Peyer's patch (tissue), 4 donors: ENCODE measurements around the gene C20orf96. TPM values are rescaled to one million over a fixed set of nuclear protein-coding genes. Genes with fewer than 3 reads are reported as not detected.

ENCODE experiments used
- DNase-seq, 3 donors: peaks; one replicate each; pipeline ENCODE4 v3.0.0-alpha.2; 2017 to 2019
- H3K27ac ChIP-seq, 4 donors: fragments of 200-600 bp; sonication (generic); one replicate each; pipeline ENCODE4 v1.5.1; 2016 to 2019
- H3K27me3 ChIP-seq, 2 donors: fragments of 200-600 bp; sonication (generic); one replicate each; pipeline ENCODE4 v1.5.1; 2019
- H3K36me3 ChIP-seq, 3 donors: fragments of 200-600 bp; sonication (generic); one replicate each; pipeline ENCODE4 v1.5.1; 2016 to 2019
- H3K4me1 ChIP-seq, 4 donors: fragments of 200-600 bp; sonication (generic); one replicate each; pipeline ENCODE4 v1.5.1; 2016 to 2019
- H3K4me3 ChIP-seq, 4 donors: fragments of 200-600 bp; sonication (generic); 1 replicate in 3 of 4; 2 replicates in 1 of 4; pipeline ENCODE4 v1.5.1; 2016 to 2019; ENCODE audit warnings: mild to moderate bottlenecking in 1 of 4
- H3K9me3 ChIP-seq, 4 donors: fragments of 200-600 bp; sonication (generic); one replicate each; pipeline ENCODE4 v1.5.1; 2016 to 2019; ENCODE audit warnings: mild to moderate bottlenecking in 1 of 4
- POLR2A ChIP-seq, 2 donors: fragments of 450-650 bp; IDR thresholded peaks; one replicate each; pipeline ENCODE4 v1.5.1; 2017; ENCODE audit warnings: antibody characterized with exemption in 2 of 2, mild to moderate bottlenecking in 2 of 2, moderate library complexity in 2 of 2
- total RNA-seq, 4 donors: library from RNA; depleted of rRNA; stranded (reverse); fragments of >200 nt; gene quantifications; one replicate each; pipeline ENCODE4 v1.1.0, GENCODE V29; 2016
- TF ChIP-seq, protein P1 (sequence below), 6 experiments: fragments of 450-650 bp in 4 of 6; fragments of 200-600 bp in 2 of 6; sonication (generic) in 1 of 6; IDR thresholded peaks; one replicate each; pipeline ENCODE4 v1.5.1; 2017 to 2019; ENCODE audit warnings: antibody characterized with exemption in 6 of 6, mild to moderate bottlenecking in 3 of 6, moderate library complexity in 1 of 6

The C20orf96 gene
- total RNA-seq, 4 donors from 2014 or later: 6.3 to 41.3 (median 10.5) TPM

DNA sequence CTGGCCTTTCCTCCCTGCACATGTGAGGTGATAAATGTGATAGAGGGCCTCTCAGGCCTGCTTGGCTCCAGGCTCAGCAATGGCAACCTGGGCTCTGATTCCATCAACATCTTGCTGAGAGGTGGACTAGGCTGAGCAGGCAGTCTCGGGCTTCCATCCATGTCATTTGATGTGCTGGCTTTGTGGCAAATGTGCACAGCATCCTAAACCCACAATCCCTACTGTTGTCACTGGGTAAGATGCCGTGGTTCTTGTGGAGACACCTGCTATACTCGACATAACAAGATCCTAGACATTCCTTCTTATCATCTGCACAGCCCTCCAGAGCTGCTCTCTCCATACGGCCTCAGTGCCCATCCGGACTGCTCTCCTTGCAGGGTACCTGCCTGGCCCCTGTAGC, 4.1 kb upstream of the C20orf96 start:
- no peak for DNase-seq
- no peaks in the 10 kb centered on the region for H3K36me3 ChIP-seq
- H3K27me3 ChIP-seq: no peaks in the 10 kb centered on the region
- no peak overlapping the region for H3K4me3 ChIP-seq
- peaks cover 2 to 31% (median 9%) of the 10 kb centered on the region in 4 donors for H3K4me1 ChIP-seq
- H3K9me3 ChIP-seq: no peaks in the 10 kb centered on the region
- TF ChIP-seq, protein P1, sequence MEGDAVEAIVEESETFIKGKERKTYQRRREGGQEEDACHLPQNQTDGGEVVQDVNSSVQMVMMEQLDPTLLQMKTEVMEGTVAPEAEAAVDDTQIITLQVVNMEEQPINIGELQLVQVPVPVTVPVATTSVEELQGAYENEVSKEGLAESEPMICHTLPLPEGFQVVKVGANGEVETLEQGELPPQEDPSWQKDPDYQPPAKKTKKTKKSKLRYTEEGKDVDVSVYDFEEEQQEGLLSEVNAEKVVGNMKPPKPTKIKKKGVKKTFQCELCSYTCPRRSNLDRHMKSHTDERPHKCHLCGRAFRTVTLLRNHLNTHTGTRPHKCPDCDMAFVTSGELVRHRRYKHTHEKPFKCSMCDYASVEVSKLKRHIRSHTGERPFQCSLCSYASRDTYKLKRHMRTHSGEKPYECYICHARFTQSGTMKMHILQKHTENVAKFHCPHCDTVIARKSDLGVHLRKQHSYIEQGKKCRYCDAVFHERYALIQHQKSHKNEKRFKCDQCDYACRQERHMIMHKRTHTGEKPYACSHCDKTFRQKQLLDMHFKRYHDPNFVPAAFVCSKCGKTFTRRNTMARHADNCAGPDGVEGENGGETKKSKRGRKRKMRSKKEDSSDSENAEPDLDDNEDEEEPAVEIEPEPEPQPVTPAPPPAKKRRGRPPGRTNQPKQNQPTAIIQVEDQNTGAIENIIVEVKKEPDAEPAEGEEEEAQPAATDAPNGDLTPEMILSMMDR (IDR thresholded peaks at IDR 0.05): no peak
- TF ChIP-seq POLR2A (IDR thresholded peaks at IDR 0.05): no peak
- no peak overlapping the region for H3K27ac ChIP-seq

DNA sequence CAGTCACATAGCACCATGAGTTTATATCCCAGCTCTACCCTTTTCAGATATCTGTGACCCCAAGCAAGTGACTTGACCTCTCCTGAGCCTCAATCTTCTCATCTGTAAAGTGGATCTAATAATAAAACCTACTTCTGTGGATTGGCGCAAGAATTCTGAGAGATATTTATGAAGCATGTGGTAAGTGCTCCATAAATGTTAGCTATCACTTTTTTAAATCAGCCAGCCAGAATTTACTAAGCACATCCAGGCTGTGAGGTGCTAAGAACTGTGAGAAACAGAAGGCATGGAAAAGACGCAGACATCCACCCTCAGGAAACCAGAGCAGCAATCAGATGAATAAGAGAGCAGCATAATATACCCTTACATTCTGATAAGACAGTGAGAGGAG, 862 bp downstream of the C20orf96 start:
- Histone ChIP-seq H3K4me3 (peak overlapping the region; percentile 45 to 77 (median 64)), H3K27me3 (no peaks in the 10 kb centered on the region), H3K27ac (peak overlapping the region; percentile 72 to 80 (median 77)), H3K36me3 (no peaks in the 10 kb centered on the region), H3K4me1 (peaks cover 0 to 16% (median 3%) of the 10 kb centered on the region in 4 donors), H3K9me3 (no peaks in the 10 kb centered on the region)
- DNase-seq: no peak
- TF ChIP-seq, protein P1 (IDR thresholded peaks at IDR 0.05): no peak
- no peak for TF ChIP-seq POLR2A (IDR thresholded peaks at IDR 0.05)

DNA sequence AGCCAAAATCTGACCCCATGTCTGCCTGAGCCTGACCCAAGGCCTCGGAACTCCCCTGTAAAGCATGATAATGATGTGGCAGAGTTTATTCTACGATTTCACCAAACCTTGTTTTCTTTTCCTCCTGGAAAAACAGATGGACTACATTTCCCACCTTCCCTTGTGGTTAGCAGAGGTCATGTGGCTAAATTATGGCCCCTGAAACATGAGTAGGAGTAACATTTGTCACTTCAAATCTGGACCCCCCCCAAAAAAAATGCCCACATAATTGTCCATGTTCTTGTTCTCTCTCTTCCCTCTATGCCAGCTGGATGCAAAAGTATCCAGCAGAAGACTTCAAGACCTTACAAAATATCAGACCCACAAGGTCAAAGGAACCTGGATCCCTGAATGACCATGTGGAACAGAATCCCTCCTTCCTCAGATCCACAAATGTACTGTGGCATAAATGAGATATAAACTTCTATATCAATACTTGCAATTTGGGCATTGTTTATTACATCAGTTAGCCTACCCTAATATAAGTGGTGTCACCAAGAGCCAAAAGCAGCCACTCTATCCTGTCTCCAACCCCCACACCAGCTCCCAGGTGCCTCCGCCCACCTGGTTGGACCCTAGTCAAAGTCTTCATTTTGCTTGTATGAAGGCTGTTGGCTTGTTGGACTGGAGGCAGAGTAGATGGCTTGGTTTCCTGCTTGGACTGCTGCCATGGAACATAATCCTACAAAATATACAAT, 1.4 kb downstream of the C20orf96 start:
- TF ChIP-seq, protein P1 (IDR thresholded peaks at IDR 0.05): no peak
- TF ChIP-seq POLR2A (IDR thresholded peaks at IDR 0.05): no peak
- H3K27me3 ChIP-seq: no peaks in the 10 kb centered on the region
- H3K4me1 ChIP-seq: peaks cover 0 to 16% (median 3%) of the 10 kb centered on the region in 4 donors
- no peaks in the 10 kb centered on the region for H3K36me3 ChIP-seq
- no peak for DNase-seq
- H3K27ac ChIP-seq: peak overlapping the region in 1 of 4 donors; percentile 78
- no peak overlapping the region for H3K4me3 ChIP-seq
- no peaks in the 10 kb centered on the region for H3K9me3 ChIP-seq

DNA sequence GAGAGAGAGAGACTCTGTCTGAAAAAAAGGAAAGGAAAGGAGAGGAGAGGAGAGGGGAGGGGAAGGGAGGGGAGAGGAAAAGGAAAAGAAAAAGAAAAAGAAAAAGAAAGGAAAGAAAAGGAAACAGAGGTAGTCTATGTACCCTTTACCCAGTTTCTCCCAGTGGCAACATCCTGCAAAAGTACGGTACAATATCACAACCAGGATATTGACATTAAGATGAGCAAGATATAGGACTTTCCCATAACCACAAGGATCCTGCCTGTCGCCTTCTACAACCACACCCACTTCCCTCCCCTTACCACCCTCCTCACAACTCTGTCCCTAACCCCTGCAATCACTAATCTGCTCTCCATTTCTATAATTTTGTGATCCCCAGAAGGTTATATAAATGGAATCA, 4.0 kb downstream of the C20orf96 start:
- no peak overlapping the region for H3K27ac ChIP-seq
- no peaks in the 10 kb centered on the region for H3K9me3 ChIP-seq
- H3K4me3 ChIP-seq: no peak overlapping the region
- TF ChIP-seq, protein P1 (IDR thresholded peaks at IDR 0.05): no peak
- TF ChIP-seq POLR2A (IDR thresholded peaks at IDR 0.05): no peak
- H3K36me3 ChIP-seq: no peaks in the 10 kb centered on the region
- peaks cover 0 to 16% (median 3%) of the 10 kb centered on the region in 4 donors for H3K4me1 ChIP-seq
- H3K27me3 ChIP-seq: no peaks in the 10 kb centered on the region
- DNase-seq: no peak

DNA sequence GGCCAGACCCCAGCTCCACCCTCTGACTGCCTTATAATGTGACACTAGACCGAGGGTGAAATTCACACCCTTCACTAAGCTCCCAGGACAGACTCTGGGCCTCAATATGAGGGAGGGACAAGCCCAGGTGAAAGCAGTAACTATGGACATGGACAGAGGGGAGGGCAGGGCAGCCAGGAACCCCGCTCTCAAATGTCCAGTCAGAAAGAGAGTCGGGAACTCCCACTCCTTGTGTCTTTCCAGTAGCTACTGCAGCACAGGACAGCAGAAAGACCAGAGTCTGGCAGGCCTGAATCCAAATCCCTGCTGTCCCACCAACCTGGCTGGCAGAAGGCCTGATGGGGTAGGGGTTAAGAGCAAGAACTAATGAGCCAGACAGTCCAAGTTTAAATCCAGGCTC, 6.4 kb downstream of the C20orf96 start:
- Histone ChIP-seq H3K9me3 (no peaks in the 10 kb centered on the region), H3K4me1 (no peaks in the 10 kb centered on the region), H3K27ac (no peak overlapping the region), H3K27me3 (no peaks in the 10 kb centered on the region), H3K36me3 (no peaks in the 10 kb centered on the region), H3K4me3 (no peak overlapping the region)
- TF ChIP-seq, protein P1 (IDR thresholded peaks at IDR 0.05): no peak
- TF ChIP-seq POLR2A (IDR thresholded peaks at IDR 0.05): no peak
- no peak for DNase-seq
